Measurements from ENCODE around the gene TREM1. TPM values are rescaled to one million over a fixed set of nuclear protein-coding genes. Genes with fewer than 3 reads are reported as not detected.

TREM1 gene
- total RNA-seq, 1 donor from 2014 or later = not detected

DNA sequence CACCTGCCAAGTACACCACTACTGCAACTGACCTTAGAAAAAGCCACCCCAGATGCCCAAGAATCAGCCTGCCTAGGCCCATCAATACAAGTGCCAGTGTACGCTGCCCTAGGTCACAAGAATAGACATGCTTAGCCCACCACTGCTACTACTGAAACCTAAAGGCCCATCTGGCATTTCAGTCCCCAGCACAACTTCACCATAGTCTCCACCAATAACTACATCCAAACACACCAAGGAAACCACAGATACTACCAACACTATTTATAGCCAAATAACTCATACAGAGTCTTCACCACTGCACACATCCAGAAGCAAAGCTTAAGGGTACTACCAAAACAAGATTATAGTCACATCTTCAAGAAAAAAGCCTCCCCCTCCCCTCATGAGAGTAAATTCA is 30.1 kb downstream of the TREM1 start:
- no peaks in the 10 kb centered on the region for H3K27me3 Mint-ChIP-seq (ENCODE audit: unreplicated experiment)
- H3K27ac Mint-ChIP-seq (ENCODE audit: unreplicated experiment) = no peak overlapping the region
- peaks cover 6% of the 10 kb centered on the region for H3K9me3 Mint-ChIP-seq (ENCODE audit: unreplicated experiment)
- no peaks in the 10 kb centered on the region for H3K4me1 Mint-ChIP-seq (ENCODE audit: low read depth, unreplicated experiment)
- H3K36me3 Mint-ChIP-seq (ENCODE audit: unreplicated experiment) = peaks cover 19% of the 10 kb centered on the region
- DNase-seq = no peak
- TF ChIP-seq, protein P1, sequence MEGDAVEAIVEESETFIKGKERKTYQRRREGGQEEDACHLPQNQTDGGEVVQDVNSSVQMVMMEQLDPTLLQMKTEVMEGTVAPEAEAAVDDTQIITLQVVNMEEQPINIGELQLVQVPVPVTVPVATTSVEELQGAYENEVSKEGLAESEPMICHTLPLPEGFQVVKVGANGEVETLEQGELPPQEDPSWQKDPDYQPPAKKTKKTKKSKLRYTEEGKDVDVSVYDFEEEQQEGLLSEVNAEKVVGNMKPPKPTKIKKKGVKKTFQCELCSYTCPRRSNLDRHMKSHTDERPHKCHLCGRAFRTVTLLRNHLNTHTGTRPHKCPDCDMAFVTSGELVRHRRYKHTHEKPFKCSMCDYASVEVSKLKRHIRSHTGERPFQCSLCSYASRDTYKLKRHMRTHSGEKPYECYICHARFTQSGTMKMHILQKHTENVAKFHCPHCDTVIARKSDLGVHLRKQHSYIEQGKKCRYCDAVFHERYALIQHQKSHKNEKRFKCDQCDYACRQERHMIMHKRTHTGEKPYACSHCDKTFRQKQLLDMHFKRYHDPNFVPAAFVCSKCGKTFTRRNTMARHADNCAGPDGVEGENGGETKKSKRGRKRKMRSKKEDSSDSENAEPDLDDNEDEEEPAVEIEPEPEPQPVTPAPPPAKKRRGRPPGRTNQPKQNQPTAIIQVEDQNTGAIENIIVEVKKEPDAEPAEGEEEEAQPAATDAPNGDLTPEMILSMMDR (IDR thresholded peaks at IDR 0.05; ENCODE audit: partially characterized antibody, unreplicated experiment) = no peak
- H3K4me3 Mint-ChIP-seq (ENCODE audit: unreplicated experiment) = no peak overlapping the region

DNA sequence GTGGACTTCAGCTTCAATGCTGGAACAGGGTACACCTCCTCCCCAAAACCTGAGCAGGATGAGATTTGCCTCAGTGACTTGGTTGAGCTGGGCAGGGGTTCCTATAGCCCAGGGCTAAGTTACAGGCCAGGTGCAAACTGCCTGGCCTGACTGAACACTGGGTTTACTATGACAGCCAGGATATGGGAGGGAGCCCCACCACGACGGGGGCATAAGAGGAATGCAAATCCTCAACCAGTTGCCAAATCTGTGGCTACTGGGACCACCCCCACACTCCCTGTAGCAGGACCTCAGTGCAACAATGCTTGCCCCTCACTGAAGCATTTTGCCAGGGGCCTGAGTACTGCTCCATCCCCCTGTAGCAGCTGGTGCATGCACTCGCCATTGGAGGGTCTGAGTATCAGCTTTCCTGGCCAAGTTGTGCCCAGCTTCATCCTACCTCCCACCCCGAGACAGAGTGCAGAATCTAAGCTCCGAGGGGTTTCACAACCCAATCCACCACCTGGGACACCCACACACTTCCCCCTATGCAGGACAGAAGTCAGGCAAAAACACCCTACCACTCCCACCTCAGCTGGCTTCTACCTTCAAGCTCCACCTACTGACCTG is 30.7 kb downstream of the TREM1 start:
- Mint-ChIP-seq H3K36me3 (ENCODE audit: unreplicated experiment) (peaks cover 19% of the 10 kb centered on the region), H3K4me3 (ENCODE audit: unreplicated experiment) (no peak overlapping the region), H3K27ac (ENCODE audit: unreplicated experiment) (no peak overlapping the region), H3K4me1 (ENCODE audit: low read depth, unreplicated experiment) (no peaks in the 10 kb centered on the region), H3K9me3 (ENCODE audit: unreplicated experiment) (peaks cover 6% of the 10 kb centered on the region), H3K27me3 (ENCODE audit: unreplicated experiment) (no peaks in the 10 kb centered on the region)
- no peak for DNase-seq
- TF ChIP-seq, protein P1 (IDR thresholded peaks at IDR 0.05; ENCODE audit: partially characterized antibody, unreplicated experiment) = no peak

DNA sequence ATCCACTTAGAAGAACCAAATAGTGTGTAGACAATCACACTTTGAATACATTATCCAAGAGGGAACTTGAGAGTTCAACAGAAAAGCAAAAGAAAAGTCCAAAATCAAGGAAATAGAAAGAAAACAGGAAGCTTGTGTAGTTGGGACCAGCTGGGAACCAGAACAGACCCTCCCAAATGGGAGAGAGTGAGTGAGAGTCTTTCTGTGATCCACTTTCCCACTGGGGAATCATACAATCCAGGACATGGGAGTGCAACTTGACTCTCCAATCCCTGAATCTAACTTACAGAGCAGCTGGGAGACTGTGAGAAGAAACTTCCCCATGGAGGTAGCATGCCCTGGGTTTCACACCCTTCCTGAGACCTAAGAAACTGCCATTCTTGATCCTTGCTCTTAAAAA is 31.4 kb downstream of the TREM1 start:
- Mint-ChIP-seq H3K4me3 (ENCODE audit: unreplicated experiment) (no peak overlapping the region), H3K27me3 (ENCODE audit: unreplicated experiment) (no peaks in the 10 kb centered on the region), H3K9me3 (ENCODE audit: unreplicated experiment) (peaks cover 6% of the 10 kb centered on the region), H3K4me1 (ENCODE audit: low read depth, unreplicated experiment) (no peaks in the 10 kb centered on the region), H3K36me3 (ENCODE audit: unreplicated experiment) (peaks cover 19% of the 10 kb centered on the region), H3K27ac (ENCODE audit: unreplicated experiment) (no peak overlapping the region)
- TF ChIP-seq, protein P1 (IDR thresholded peaks at IDR 0.05; ENCODE audit: partially characterized antibody, unreplicated experiment) = no peak
- DNase-seq = no peak

DNA sequence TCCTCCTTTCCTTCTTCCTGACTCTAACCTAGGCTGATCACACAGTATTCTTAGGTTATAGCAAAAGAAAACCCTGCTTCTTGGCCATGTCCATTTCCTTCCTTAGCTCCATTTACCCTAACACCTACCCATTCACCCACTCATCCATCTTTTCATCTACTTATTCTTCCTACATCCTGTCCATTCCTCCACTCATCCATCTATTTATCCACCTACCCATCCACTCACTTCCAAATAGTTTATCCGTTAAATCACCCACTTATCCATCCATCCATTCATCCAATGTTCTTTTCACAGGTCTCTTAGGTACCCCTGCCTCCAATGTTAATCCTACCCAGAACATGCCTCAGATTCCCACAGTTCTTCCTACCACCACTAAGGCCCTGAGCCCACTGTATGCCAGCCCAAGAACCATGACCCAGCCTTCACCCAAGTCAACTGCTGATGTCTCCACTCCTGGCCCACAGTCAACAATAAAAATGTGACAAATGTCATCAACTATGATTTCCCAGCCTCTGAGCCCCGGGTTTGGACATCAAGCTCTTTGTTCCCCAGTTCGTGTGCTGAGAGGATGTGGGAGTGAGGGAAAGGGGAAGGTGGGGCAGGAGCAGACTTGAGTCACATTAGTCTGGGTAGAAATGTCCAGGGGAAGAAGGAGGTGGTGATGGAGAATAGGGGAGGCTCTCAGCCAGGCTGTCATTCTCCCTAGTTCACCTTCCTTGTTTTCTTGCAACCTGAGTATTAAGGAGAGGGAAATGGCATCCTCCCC is 33.9 kb downstream of the TREM1 start:
- Mint-ChIP-seq H3K27me3 (ENCODE audit: unreplicated experiment) (no peaks in the 10 kb centered on the region), H3K36me3 (ENCODE audit: unreplicated experiment) (peaks cover 1% of the 10 kb centered on the region), H3K4me1 (ENCODE audit: low read depth, unreplicated experiment) (no peaks in the 10 kb centered on the region), H3K27ac (ENCODE audit: unreplicated experiment) (no peak overlapping the region), H3K9me3 (ENCODE audit: unreplicated experiment) (peaks cover 2% of the 10 kb centered on the region), H3K4me3 (ENCODE audit: unreplicated experiment) (no peak overlapping the region)
- TF ChIP-seq, protein P1 (IDR thresholded peaks at IDR 0.05; ENCODE audit: partially characterized antibody, unreplicated experiment) = no peak
- no peak for DNase-seq
